Activated CD8-positive, alpha-beta memory T cell treated with anti-CD3 and anti-CD28 coated beads, Interleukin-2, amount 50 U/mL, for 4 hours (primary cell): ENCODE measurements around the gene ZNF577.

Experiments used
- DNase-seq: peaks from one replicate; pipeline ENCODE4 v3.0.0-alpha.2; 2020

Gene ZNF577

GRCh38 chr19:51861870-51862622 is 25.7 kb downstream of the ZNF577 start:
- no peak for DNase-seq

- DNase-seq, result no peak
Measured at GRCh38 chr19:51837145-51837544, 50.6 kb downstream of the ZNF577 start.

GRCh38 chr19:51830274-51830673 is 57.5 kb downstream of the ZNF577 start:
- DNase-seq, result no peak

- no peak for DNase-seq
Measured at GRCh38 chr19:51824281-51825005, 63.3 kb downstream of the ZNF577 start.

GRCh38 chr19:51822946-51823345 is 64.8 kb downstream of the ZNF577 start:
- DNase-seq, result no peak

- DNase-seq, result no peak
Measured at GRCh38 chr19:51822325-51822724, 65.4 kb downstream of the ZNF577 start.

GRCh38 chr19:51821921-51822320 is 65.8 kb downstream of the ZNF577 start:
- no peak for DNase-seq

- DNase-seq, result no peak
Measured at GRCh38 chr19:51821456-51821855, 66.3 kb downstream of the ZNF577 start.
